Endothelial cell of umbilical vein (primary cell): Measurements from ENCODE around the gene OR51G1. TPM values are rescaled to one million over a fixed set of nuclear protein-coding genes. Genes with fewer than 3 reads are reported as not detected.

Experiments used
- BruUV-seq: library from RNA; stranded (reverse); fragments of 400-500 nt; replicated peaks from 2 replicates; lab custom pipeline; 2021; lab: Mats Ljungman, UMichigan
- CTCF ChIA-PET: fragments of 300-600, 350-600 bp; sonication (Branson Sonifier 250); formaldehyde crosslinking; loops from one replicate; lab custom pipeline; 2021; ENCODE audit warnings: antibody characterized with exemption, inconsistent platforms; lab: Charles Lee
- POLR2A ChIA-PET: fragments of 300-600, 350-600 bp; sonication (Branson Sonifier 250); formaldehyde crosslinking; loops from one replicate; lab custom pipeline; 2021; ENCODE audit warnings: antibody characterized with exemption, inconsistent platforms; lab: Charles Lee
- DNase-seq: peaks from one replicate; pipeline ENCODE4 v3.0.0-alpha.2; 2011; ENCODE audit warnings: low read depth, low spot score
- FAIRE-seq: peaks from 2 replicates; lab custom pipeline; 2011; peaks lifted over from hg19 to GRCh38; lab: Jason Lieb, UNC
- H2AFZ ChIP-seq: 2 replicates; pipeline ENCODE4 v1.6.0; 2012; ENCODE audit warnings: low read depth, low read length, control low read depth, inconsistent platforms
- H3K27ac ChIP-seq: 2 replicates; pipeline ENCODE4 v1.5.1; 2011; ENCODE audit warnings: low read depth, mild to moderate bottlenecking, control low read depth, low read length, moderate library complexity; ENCODE audit not compliant: insufficient read depth
- H3K27me3 ChIP-seq, 2 experiments: 2 replicates each; pipeline versions ENCODE4 v1.6.0 to v1.6.1; 2011; ENCODE audit warnings: low read length in 2 of 2, mixed read lengths in 1 of 2; ENCODE audit not compliant: control insufficient read depth in 2 of 2, insufficient read depth in 2 of 2
- H3K36me3 ChIP-seq, 2 experiments: 2 replicates in 1 of 2; 3 replicates in 1 of 2; pipeline ENCODE4 v1.5.1; 2011; ENCODE audit warnings: low read length in 2 of 2, mild to moderate bottlenecking in 1 of 2, moderate library complexity in 1 of 2; ENCODE audit not compliant: control insufficient read depth in 2 of 2, insufficient read depth in 2 of 2; ENCODE audit errors: extremely low read depth in 1 of 2
- H3K4me1 ChIP-seq: 3 replicates; pipeline ENCODE4 v1.5.1; 2011; ENCODE audit warnings: mild to moderate bottlenecking, low read length; ENCODE audit not compliant: control insufficient read depth, insufficient read depth; ENCODE audit errors: extremely low read depth
- H3K4me2 ChIP-seq: 2 replicates; pipeline ENCODE4 v1.6.1; 2011; ENCODE audit warnings: low read length, control low read depth, mixed read lengths; ENCODE audit not compliant: insufficient read depth
- H3K4me3 ChIP-seq, 3 experiments: fragments of 200-600 bp in 1 of 3; sonication (generic), shearing (Covaris generic) in 1 of 3; replicated peaks in 1 of 3; 2 replicates each; pipeline ENCODE4 v1.5.1; 2011 to 2016; ENCODE audit warnings: control low read depth in 3 of 3, low read length in 3 of 3, mild to moderate bottlenecking in 2 of 3, inconsistent platforms in 1 of 3, low read depth in 1 of 3, moderate library complexity in 1 of 3; ENCODE audit not compliant: insufficient read depth in 1 of 3
- H3K79me2 ChIP-seq: 2 replicates; pipeline ENCODE4 v1.6.0; 2012; ENCODE audit warnings: low read length, inconsistent platforms; ENCODE audit not compliant: control insufficient read depth, insufficient read depth
- H3K9ac ChIP-seq: replicated peaks from 2 replicates; pipeline ENCODE3; 2011; ENCODE audit warnings: low read length, control low read depth; ENCODE audit not compliant: insufficient read depth; ENCODE audit errors: extremely low read depth
- H3K9me1 ChIP-seq: replicated peaks from 3 replicates; pipeline ENCODE4 v1.6.0; 2011; ENCODE audit warnings: mild to moderate bottlenecking, low read length; ENCODE audit not compliant: control insufficient read depth, insufficient read depth; ENCODE audit errors: extremely low read depth
- H3K9me3 ChIP-seq: replicated peaks from 2 replicates; pipeline ENCODE4 v1.5.1; 2012; ENCODE audit warnings: low read length, inconsistent platforms; ENCODE audit not compliant: control insufficient read depth, insufficient read depth
- H4K20me1 ChIP-seq: replicated peaks from 2 replicates; pipeline ENCODE3; 2011; ENCODE audit warnings: mild to moderate bottlenecking, low read length; ENCODE audit not compliant: control insufficient read depth, insufficient read depth; ENCODE audit errors: extremely low read depth
- FOS ChIP-seq: IDR thresholded peaks from 2 replicates; pipeline ENCODE4 v1.6.1; 2011; ENCODE audit warnings: mild to moderate bottlenecking, low read length, moderate library complexity, borderline replicate concordance; ENCODE audit not compliant: insufficient read depth
- GATA2 ChIP-seq: IDR thresholded peaks from 2 replicates; pipeline ENCODE4 v1.7.0; 2011; ENCODE audit warnings: low read depth, mild to moderate bottlenecking, moderate library complexity, mixed read lengths, low read length; ENCODE audit not compliant: insufficient read length, insufficient read depth
- JUN ChIP-seq: IDR thresholded peaks from 2 replicates; pipeline ENCODE4 v1.6.1; 2011; ENCODE audit warnings: borderline replicate concordance, low read depth; ENCODE audit not compliant: insufficient read length, insufficient read depth
- MYC ChIP-seq: IDR thresholded peaks from one replicate; pipeline ENCODE4 v1.6.1; 2011; ENCODE audit warnings: mild to moderate bottlenecking, low read depth, low read length
- POLR2A ChIP-seq: IDR thresholded peaks from 2 replicates; pipeline ENCODE4 v1.6.1; 2012; ENCODE audit warnings: low read depth, mild to moderate bottlenecking, control low read depth, low read length
- POLR2AphosphoS5 ChIP-seq: IDR thresholded peaks from 2 replicates; pipeline ENCODE4 v1.6.1; 2012; ENCODE audit warnings: low read depth, mild to moderate bottlenecking, control low read depth, low read length, moderate library complexity; ENCODE audit not compliant: insufficient read depth
- dilution Hi-C: fragments of 300-500 bp; cut with MboI; formaldehyde crosslinking; loops from one replicate; pipeline ENCODE4 v1.15.0; 2019; ENCODE audit warnings: low sequenced_read_pairs; ENCODE audit not compliant: extremely low pct_ligation_motif_present
- intact Hi-C: fragments of 100-400 bp; cut with micrococcal nuclease; formaldehyde crosslinking; loops from one replicate; pipeline ENCODE4 v1.10.0; 2022
- polyA plus RNA-seq, 4 experiments: library from polyadenylated mRNA; depleted of rRNA in 3 of 4; stranded (reverse) in 3 of 4; unstranded in 1 of 4; fragments of >200 nt; gene quantifications; 2 replicates each; pipeline versions ENCODE4 v1.2.1 to v1.2.3, GENCODE V29; 2011 to 2012; ENCODE audit warnings: missing spikeins in 1 of 4
- total RNA-seq: library from RNA; stranded (reverse); gene quantifications from 2 replicates; pipeline ENCODE4 v1.2.3, GENCODE V29; 2021
- TF ChIP-seq, protein P1 (sequence below): IDR thresholded peaks from 2 replicates; pipeline ENCODE4 v1.6.1; 2011; ENCODE audit not compliant: insufficient read depth, insufficient read length
- TF ChIP-seq, protein P2 (sequence below), 2 donors: IDR thresholded peaks; 1 replicate in 1 of 2; 2 replicates in 1 of 2; pipeline ENCODE4 v1.5.1; 2011; ENCODE audit warnings: low read length in 2 of 2, mild to moderate bottlenecking in 2 of 2, moderate library complexity in 2 of 2, control low read depth in 1 of 2, inconsistent platforms in 1 of 2, low read depth in 1 of 2; ENCODE audit not compliant: insufficient read depth in 1 of 2; ENCODE audit errors: extremely low read depth in 1 of 2

Gene OR51G1
- total and polyA plus RNA-seq, 2 donors (not counting 3 experiments of a cell fraction or from before 2014, with no cell fraction given), result not detected

DNA sequence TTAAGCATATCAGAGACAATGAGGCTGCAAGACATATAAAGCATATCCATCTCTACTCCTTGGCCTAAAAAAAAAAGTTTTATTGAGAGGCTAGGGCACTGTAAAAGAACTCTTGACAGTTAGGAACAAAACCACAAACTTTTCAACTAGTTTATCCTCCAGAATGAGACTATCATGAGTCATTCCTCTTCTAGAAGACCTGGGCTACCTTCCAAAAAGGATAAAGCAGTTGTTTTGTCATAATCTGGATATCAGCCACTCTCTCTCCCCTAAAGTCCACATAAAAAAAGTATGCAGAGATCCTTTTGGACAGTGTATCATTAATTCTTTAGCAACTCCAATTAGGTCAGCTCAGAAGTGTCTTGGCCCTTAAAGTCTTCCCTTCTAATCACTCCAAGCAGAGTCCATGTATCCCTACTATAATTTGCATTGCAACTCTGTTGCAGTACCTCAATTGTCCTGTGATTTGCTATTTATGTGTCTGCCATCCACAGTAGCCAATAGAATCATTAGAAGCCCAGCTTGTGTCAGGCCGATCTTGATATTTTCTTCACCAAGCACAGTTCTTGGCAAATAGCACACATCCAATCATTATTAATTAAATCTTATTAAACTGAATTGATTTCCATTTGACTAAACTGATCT, 32.0 kb downstream of the OR51G1 start:
- DNase-seq (no peak), FAIRE-seq (no peak)
- BruUV-seq, result no TSS peak
- H3K4me1 ChIP-seq, result no peaks in the 10 kb centered on the region
- H3K9me1 ChIP-seq, result no peaks in the 10 kb centered on the region
- dilution Hi-C loops (no loop called here), intact Hi-C loops (no loop called here)
- no peaks in the 10 kb centered on the region for H3K36me3 ChIP-seq
- H3K27ac ChIP-seq, result no peak overlapping the region
- ChIA-PET POLR2A (no interaction called here), CTCF (no interaction called here)
- H3K79me2 ChIP-seq, result no peaks in the 10 kb centered on the region
- no peaks in the 10 kb centered on the region for H3K9me3 ChIP-seq
- TF ChIP-seq POLR2A (no peak), FOS (no peak), POLR2AphosphoS5 (no peak), GATA2 (no peak), MYC (no peak), JUN (no peak)
- TF ChIP-seq, protein P1, sequence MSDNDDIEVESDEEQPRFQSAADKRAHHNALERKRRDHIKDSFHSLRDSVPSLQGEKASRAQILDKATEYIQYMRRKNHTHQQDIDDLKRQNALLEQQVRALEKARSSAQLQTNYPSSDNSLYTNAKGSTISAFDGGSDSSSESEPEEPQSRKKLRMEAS, result no peak
- TF ChIP-seq, protein P2, sequence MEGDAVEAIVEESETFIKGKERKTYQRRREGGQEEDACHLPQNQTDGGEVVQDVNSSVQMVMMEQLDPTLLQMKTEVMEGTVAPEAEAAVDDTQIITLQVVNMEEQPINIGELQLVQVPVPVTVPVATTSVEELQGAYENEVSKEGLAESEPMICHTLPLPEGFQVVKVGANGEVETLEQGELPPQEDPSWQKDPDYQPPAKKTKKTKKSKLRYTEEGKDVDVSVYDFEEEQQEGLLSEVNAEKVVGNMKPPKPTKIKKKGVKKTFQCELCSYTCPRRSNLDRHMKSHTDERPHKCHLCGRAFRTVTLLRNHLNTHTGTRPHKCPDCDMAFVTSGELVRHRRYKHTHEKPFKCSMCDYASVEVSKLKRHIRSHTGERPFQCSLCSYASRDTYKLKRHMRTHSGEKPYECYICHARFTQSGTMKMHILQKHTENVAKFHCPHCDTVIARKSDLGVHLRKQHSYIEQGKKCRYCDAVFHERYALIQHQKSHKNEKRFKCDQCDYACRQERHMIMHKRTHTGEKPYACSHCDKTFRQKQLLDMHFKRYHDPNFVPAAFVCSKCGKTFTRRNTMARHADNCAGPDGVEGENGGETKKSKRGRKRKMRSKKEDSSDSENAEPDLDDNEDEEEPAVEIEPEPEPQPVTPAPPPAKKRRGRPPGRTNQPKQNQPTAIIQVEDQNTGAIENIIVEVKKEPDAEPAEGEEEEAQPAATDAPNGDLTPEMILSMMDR (IDR thresholded peaks at IDR 0.05; ENCODE audit: extremely low read depth in 1 of 2, insufficient read depth in 1 of 2, low read depth in 1 of 2, low read length in 2 of 2), result no peak
- H3K4me3 ChIP-seq, result no peak overlapping the region
- H2AFZ ChIP-seq, result no peak overlapping the region
- H3K27me3 ChIP-seq, result no peaks in the 10 kb centered on the region
- H4K20me1 ChIP-seq, result no peaks in the 10 kb centered on the region
- no peak overlapping the region for H3K9ac ChIP-seq
- no peak overlapping the region for H3K4me2 ChIP-seq
